GM19468 (cell line): ENCODE results near the gene MLC1.

Experiments used
- ATAC-seq: cut with Tn5 transposase; IDR thresholded peaks from one replicate; pipeline ENCODE4 v1.9.1; 2021; ENCODE audit warnings: mild to moderate bottlenecking, moderate library complexity, moderate number of reproducible peaks; ENCODE audit not compliant: unreplicated experiment; ENCODE audit errors: extremely low read depth

MLC1 gene

DNA sequence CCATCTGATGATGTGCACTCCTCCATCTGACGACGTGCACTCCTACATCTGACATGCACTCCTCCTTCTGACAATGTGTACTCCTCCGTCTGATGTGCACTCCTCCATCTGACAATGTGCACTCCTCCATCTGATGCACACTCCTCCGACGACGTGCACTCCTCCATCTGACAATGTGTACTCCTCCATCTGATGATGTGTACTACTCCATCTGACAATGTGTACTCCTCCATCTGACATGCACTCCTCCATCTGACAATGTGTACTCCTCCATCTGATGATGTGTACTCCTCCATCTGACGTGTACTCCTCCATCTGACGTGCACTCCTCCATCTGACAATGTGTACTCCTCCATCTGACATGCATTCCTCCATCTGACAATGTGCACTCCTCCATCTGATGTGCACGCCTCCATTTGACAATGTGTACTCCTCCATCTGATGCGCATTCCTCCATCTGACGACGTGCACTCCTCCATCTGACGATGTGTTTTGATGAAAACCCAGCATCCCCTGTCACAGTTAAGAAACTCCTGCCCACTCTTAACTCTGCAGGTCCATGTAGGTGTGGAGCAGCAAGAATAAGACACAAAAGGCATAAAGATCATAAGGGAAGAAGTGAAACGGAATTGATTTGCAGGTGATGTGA is 62.9 kb downstream of the MLC1 start:
- ATAC-seq, result no peak

GRCh38 chr22:50020606-50021005 is 64.6 kb downstream of the MLC1 start:
- ATAC-seq, result no peak

GRCh38 chr22:50019316-50019715 is 65.9 kb downstream of the MLC1 start:
- ATAC-seq, result no peak

GRCh38 chr22:50018608-50019285 is 66.5 kb downstream of the MLC1 start:
- ATAC-seq, result no peak

- ATAC-seq, result no peak
Measured at GRCh38 chr22:50017701-50018224, 67.5 kb downstream of the MLC1 start.

- ATAC-seq, result no peak
Measured at GRCh38 chr22:50016988-50017700, 68.1 kb downstream of the MLC1 start.

- ATAC-seq, result no peak
Measured at GRCh38 chr22:50016308-50016987, 68.8 kb downstream of the MLC1 start.

DNA sequence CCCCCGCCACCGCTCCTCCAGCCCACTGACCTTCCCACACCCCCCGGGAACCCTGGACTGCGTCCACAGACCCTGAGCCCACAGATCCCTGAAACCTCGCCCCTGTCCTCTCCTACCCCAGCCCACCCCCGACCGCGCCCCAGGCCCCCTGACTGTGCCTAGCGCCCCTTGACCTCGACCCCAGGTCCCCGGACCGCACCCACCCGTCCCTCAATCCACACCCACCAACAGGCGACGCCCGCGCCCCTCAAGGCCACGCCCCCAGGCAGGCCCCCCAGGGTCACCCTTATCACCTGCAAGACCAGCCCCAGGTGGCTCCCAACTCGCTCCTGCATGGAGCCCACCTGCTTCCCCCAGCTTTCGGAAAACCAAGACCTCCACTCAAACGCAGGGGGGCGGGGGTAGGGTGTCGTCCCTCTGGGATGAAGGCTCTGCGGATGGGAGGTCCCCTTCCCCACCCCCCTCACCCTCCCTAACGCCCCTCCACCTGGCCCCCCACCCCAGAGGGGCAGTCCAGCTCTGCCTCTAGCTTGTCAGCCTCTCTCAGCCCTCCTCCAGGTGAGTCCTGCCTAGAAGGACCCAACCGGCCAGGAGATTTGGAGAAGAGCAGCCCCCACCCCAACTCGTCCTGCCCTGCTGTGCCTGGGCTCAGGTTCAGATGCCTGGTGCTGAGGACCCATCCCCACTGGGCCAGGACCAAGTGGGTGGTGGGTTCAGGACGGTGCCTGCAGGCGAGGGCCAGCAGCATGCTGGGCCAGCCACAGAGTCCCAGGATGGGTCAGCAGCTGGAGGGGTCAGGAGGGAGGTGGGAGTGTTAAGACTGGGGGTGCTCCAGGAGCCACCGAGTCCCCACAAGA is 69.5 kb downstream of the MLC1 start:
- no peak for ATAC-seq

- ATAC-seq, result no peak
Measured at GRCh38 chr22:50014655-50015401, 70.4 kb downstream of the MLC1 start.

- no peak for ATAC-seq
Measured at GRCh38 chr22:50014053-50014501, 71.1 kb downstream of the MLC1 start.

DNA sequence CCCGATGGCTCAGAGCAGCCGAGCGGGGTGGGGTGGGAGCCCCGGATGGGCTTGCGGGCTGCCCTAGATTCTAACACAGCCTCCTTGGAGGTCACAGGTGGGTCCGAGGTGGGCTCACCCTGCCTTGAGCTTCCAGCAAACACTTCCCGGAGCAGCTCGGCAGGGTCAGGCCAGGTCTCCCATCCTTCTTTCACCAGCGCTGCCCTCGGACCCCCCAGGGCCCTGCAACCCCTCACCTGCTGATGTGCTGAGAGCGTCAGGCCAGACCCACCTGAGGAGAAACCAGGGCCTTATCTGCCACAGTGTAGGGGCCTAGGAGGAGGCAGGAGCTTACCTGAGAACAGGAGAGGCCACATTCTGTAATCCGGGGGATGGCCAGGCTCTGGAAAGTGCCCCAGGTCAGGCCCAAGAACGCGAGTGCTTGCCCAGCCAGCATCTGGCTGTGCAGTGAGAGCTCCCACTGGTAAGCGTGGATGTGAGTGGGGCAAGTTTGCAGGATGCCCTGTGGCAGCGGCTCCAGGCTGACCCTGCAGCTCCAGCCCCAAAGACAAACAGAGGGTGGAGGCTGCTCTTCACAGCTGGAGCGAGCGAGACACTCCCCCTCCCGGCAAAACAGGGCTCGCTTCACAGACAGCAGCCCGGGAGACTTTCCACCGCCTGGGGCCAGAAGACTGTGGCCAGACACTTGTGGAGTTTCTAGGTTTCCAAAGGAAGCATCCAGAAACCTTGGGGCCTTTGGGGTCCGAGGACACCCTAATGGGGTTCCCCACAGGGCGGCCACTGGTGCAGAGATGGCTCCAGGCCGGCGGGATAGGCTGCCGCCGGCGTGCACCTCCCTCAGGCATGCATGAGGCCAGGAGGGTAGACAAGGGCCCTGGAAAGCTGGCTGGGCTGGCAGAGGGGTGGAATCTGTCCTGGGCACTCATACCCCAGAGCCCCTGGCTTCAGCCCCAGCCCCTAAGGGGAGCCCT is 72.7 kb downstream of the MLC1 start, which contains the start of gene IL17REL:
Gene IL17REL, minus strand, starts transcription at position 555 of the 971 bp plus-strand sequence. Its CDS starts 119 bp downstream, at position 436.
- no peak for ATAC-seq

GRCh38 chr22:50011447-50012210 is 73.6 kb downstream of the MLC1 start:
- no peak for ATAC-seq

- no peak for ATAC-seq
Measured at GRCh38 chr22:50010676-50011446, 74.4 kb downstream of the MLC1 start.

DNA sequence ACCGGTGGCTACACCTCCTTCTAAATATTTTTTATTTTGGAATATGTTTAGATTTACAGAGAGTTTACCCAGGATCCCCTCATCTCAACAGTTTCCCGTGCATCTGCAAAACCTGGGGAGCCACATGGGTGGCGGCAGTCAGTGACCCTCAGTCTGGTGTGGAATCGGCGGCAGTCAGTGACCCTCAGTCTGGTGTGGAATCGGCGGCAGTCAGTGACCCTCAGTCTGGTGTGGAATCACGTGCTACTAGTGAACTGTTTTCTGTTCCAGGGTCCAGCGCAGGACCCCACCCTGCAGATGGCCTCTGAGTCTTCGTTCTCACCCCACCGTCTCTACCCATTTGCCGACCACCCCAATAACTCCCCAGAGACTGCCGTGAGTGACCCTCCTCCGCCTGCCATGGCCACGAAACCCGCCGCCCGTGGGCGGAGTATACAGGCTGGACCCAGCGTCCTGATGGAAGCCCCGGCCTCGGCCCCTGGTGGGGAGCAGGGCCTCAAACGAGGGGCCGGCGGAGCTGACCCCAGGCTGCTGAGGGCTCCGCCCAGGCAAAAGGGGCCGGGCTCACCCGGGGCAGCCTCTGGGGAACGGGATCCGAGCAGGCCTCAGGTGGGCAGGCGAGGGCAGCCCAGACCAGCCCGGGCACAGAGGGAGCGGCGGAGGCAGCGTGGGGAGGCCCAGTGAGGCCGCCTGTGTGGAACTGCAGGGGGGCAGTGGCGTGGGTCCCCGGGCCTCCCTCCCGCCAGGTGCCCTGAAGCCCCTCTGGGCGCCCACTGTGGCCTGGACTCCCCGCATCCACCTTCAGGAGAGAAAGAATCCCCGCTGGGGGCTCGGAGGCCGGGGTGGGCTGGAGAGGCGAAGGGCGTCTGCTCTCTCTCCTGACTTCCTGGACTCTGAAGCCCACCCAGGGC is 75.2 kb downstream of the MLC1 start:
- no peak for ATAC-seq
